ENCODE results near the gene DCLK1.

DNA sequence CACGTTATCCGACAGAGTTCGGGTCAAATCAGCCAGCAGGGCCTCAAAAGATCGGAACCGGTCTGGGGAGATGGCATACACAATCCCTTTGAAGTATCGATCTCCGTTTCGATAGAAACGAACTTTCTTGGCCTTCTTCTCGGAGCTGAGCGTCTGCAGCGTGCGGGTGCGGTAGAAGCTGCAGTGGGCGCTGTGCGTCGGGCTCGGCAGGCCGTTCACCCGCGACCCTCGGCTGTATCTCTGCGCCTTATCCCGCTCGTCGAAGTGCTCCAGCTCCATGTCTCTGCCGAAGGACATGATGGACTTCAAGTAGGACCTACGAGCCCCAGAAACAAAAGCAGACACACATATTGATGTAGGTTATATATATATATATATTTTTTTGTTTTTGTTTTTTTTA, 5.3 kb downstream of the DCLK1 start:
- no peak for TF ChIP-seq CTCF (IDR thresholded peaks at IDR 0.05 in 2 of 3, conservative IDR thresholded peaks at IDR 0.05 in 1 of 3; ENCODE audit: control insufficient read depth in 2 of 3, extremely low read depth in 1 of 3, insufficient read depth in 1 of 3, low read depth in 3 of 3, low read length in 3 of 3)
- TF ChIP-seq, protein P1, sequence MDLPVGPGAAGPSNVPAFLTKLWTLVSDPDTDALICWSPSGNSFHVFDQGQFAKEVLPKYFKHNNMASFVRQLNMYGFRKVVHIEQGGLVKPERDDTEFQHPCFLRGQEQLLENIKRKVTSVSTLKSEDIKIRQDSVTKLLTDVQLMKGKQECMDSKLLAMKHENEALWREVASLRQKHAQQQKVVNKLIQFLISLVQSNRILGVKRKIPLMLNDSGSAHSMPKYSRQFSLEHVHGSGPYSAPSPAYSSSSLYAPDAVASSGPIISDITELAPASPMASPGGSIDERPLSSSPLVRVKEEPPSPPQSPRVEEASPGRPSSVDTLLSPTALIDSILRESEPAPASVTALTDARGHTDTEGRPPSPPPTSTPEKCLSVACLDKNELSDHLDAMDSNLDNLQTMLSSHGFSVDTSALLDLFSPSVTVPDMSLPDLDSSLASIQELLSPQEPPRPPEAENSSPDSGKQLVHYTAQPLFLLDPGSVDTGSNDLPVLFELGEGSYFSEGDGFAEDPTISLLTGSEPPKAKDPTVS (IDR thresholded peaks at IDR 0.05; ENCODE audit: low read depth, low read length), result no peak
- no peak for TF ChIP-seq CBX3 (IDR thresholded peaks at IDR 0.05; ENCODE audit: borderline replicate concordance, low read depth)
- no peak for TF ChIP-seq MEF2A (IDR thresholded peaks at IDR 0.05; ENCODE audit: insufficient read depth, low read depth, low read length)
